B cell (primary cell): ENCODE results near the gene MAP3K5.

Source experiments
- CTCF ChIP-seq: fragments of 200-600 bp; IDR thresholded peaks from one replicate; pipeline ENCODE4 v1.8.0; 2022; ENCODE audit warnings: antibody characterized with exemption, mild to moderate bottlenecking
- EZH2 ChIP-seq: IDR thresholded peaks from 2 replicates; pipeline ENCODE4 v1.6.1; 2012; ENCODE audit warnings: borderline replicate concordance, low read depth, mild to moderate bottlenecking, moderate library complexity, low read length; ENCODE audit not compliant: insufficient read depth, poor library complexity, severe bottlenecking

GRCh38 chr6:136721467-136721866 is 70.8 kb downstream of the MAP3K5 start:
- TF ChIP-seq EZH2 (no peak), CTCF (no peak)
